GM12878 (cell line): ENCODE data around the gene VAC14. TPM values are rescaled to one million over a fixed set of nuclear protein-coding genes. Genes with fewer than 3 reads are reported as not detected.

Experiments
- ATAC-seq: fragments of 200-7000 bp; cut with Tn5 transposase; 3 replicates; pipeline ENCODE4 v1.9.1; 2020; ENCODE audit warnings: mild to moderate bottlenecking, moderate library complexity
- BruUV-seq: library from RNA; stranded (reverse); fragments of 400-500 nt; replicated peaks from 2 replicates; lab custom pipeline; 2021; lab: Mats Ljungman, UMichigan
- CTCF ChIA-PET: fragments of 300-600 bp; sonication (Branson Sonifier 250); formaldehyde crosslinking; extraction: SDS; loops from one replicate; lab custom pipeline; 2021; ENCODE audit warnings: inconsistent platforms; lab: Yijun Ruan, JAX
- POLR2A ChIA-PET: fragments of 350-600 bp; formaldehyde crosslinking; extraction: SDS; loops from one replicate; lab custom pipeline; 2021; ENCODE audit warnings: inconsistent platforms; lab: Charles Lee
- RAD21 ChIA-PET: fragments of 300-600 bp; sonication (Branson Sonifier 250); formaldehyde crosslinking; loops from one replicate; lab custom pipeline; 2023; ENCODE audit warnings: antibody characterized with exemption; ENCODE audit not compliant: unreplicated experiment; lab: Charles Lee
- SMC1A ChIA-PET: fragments of 300-600 bp; sonication (Branson Sonifier 250); formaldehyde crosslinking; loops from one replicate; lab custom pipeline; 2023; ENCODE audit not compliant: unreplicated experiment, uncharacterized antibody; lab: Charles Lee
- DNase-seq: peaks from one replicate; pipeline ENCODE4 v3.0.0-alpha.2; 2011; ENCODE audit warnings: low read depth, low spot score
- FAIRE-seq: peaks from 3 replicates; lab custom pipeline; 2011; peaks lifted over from hg19 to GRCh38; lab: Jason Lieb, UNC
- H2AFZ ChIP-seq: 2 replicates; pipeline ENCODE4 v1.6.0; 2011; ENCODE audit warnings: low read depth, low read length, control low read depth; ENCODE audit not compliant: control insufficient read depth
- H3K27ac ChIP-seq: 2 replicates; pipeline ENCODE4 v1.5.1; 2011; ENCODE audit warnings: control low read depth; ENCODE audit not compliant: control insufficient read depth, insufficient read depth
- H3K27me3 ChIP-seq, 2 experiments: replicated peaks in 1 of 2; 2 replicates each; pipeline versions ENCODE4 v1.6.0 to v1.6.1; 2011; ENCODE audit warnings: low read length in 1 of 2; ENCODE audit not compliant: control insufficient read depth in 2 of 2, insufficient read depth in 2 of 2
- H3K36me3 ChIP-seq, 2 experiments: 2 replicates each; pipeline ENCODE4 v1.5.1; 2011; ENCODE audit warnings: low read length in 1 of 2; ENCODE audit not compliant: control insufficient read depth in 2 of 2, insufficient read depth in 2 of 2
- H3K4me1 ChIP-seq: 2 replicates; pipeline ENCODE4 v1.6.1; 2011; ENCODE audit warnings: mild to moderate bottlenecking, low read length, moderate library complexity, mixed read lengths; ENCODE audit not compliant: control insufficient read depth, insufficient read depth
- H3K4me2 ChIP-seq: 2 replicates; pipeline ENCODE4 v1.6.0; 2011; ENCODE audit warnings: control low read depth; ENCODE audit not compliant: control insufficient read depth, insufficient read depth
- H3K4me3 ChIP-seq: fragments of 200-600 bp; sonication (generic); 2 replicates; pipeline ENCODE4 v1.5.1; 2016
- H3K79me2 ChIP-seq: 2 replicates; pipeline ENCODE4 v1.6.0; 2011; ENCODE audit warnings: low read length; ENCODE audit not compliant: control insufficient read depth, insufficient read depth
- H3K9ac ChIP-seq: 2 replicates; pipeline ENCODE4 v1.8.0; 2011; ENCODE audit warnings: low read length, control low read depth, mixed read lengths; ENCODE audit not compliant: control insufficient read depth, insufficient read depth
- H3K9me3 ChIP-seq: replicated peaks from 3 replicates; pipeline ENCODE4 v1.5.1; 2011; ENCODE audit warnings: mild to moderate bottlenecking, low read length; ENCODE audit not compliant: control insufficient read depth, insufficient read depth
- H4K20me1 ChIP-seq: 2 replicates; pipeline ENCODE4 v1.6.0; 2011; ENCODE audit not compliant: control insufficient read depth, insufficient read depth
- ESRRA ChIP-seq: IDR thresholded peaks from 2 replicates; pipeline ENCODE4 v1.6.1; 2012; ENCODE audit warnings: mild to moderate bottlenecking, low read length, improper control_type of control experiment
- FOXM1 ChIP-seq: IDR thresholded peaks from 2 replicates; pipeline ENCODE4 v1.6.1; 2012; ENCODE audit warnings: low read depth, mild to moderate bottlenecking, inconsistent platforms, low read length, moderate library complexity
- HDGF ChIP-seq: fragments of 450-650 bp; IDR thresholded peaks from 2 replicates; pipeline ENCODE4 v1.6.1; 2016; ENCODE audit warnings: antibody characterized with exemption
- MYC ChIP-seq: IDR thresholded peaks from 2 replicates; pipeline ENCODE4 v1.6.1; 2011; ENCODE audit warnings: mild to moderate bottlenecking, low read length, moderate library complexity, inconsistent platforms; ENCODE audit not compliant: insufficient read depth, insufficient replicate concordance, insufficient read length, severe bottlenecking
- SIX5 ChIP-seq: IDR thresholded peaks from 2 replicates; pipeline ENCODE4 v1.6.1; 2011; ENCODE audit warnings: mild to moderate bottlenecking, low read depth, low read length, moderate library complexity; ENCODE audit not compliant: severe bottlenecking
- SMAD1 ChIP-seq: fragments of 450-650 bp; IDR thresholded peaks from 2 replicates; pipeline ENCODE4 v1.6.1; 2018; ENCODE audit warnings: mild to moderate bottlenecking, low read depth; ENCODE audit not compliant: partially characterized antibody
- SMAD5 ChIP-seq: IDR thresholded peaks from 2 replicates; pipeline ENCODE4 v1.6.1; 2016; ENCODE audit warnings: antibody characterized with exemption, low read depth
- YY1 ChIP-seq: IDR thresholded peaks from 2 replicates; pipeline ENCODE4 v1.6.1; 2011; ENCODE audit warnings: low read depth, mild to moderate bottlenecking, low read length
- WGBS: methylation state at CpG from one replicate; pipeline ENCODE4 v1.1.6; 2016; ENCODE audit warnings: low lambda C conversion rate; ENCODE audit not compliant: insufficient replicate concordance, insufficient coverage; ENCODE audit errors: missing lambda C conversion rate; 5-methylcytosine and 5-hydroxymethylcytosine counted together
- in situ Hi-C: fragments of 300-500 bp; cut with MboI; formaldehyde crosslinking; loops from 9 replicates; pipeline ENCODE4 v1.14.3; 2018; ENCODE audit warnings: mixed read lengths
- intact Hi-C: fragments of 100-400 bp; cut with micrococcal nuclease; formaldehyde crosslinking; loops from one replicate; pipeline ENCODE4 v1.14.2; 2022; ENCODE audit not compliant: unreplicated experiment
- polyA plus RNA-seq, 11 experiments: library from polyadenylated mRNA; depleted of rRNA in 4 of 11; unstranded in 6 of 11; stranded (reverse) in 5 of 11; fragments of >200 nt; fragmentation: Nextera tagmentation in 4 of 11; fragmentation: Illumina TruSeq in 1 of 11; extraction: Ambion mirVana in 4 of 11; extraction: Trizol in 1 of 11; gene quantifications; 1 replicate in 1 of 11; 2 replicates in 10 of 11; pipeline versions ENCODE4 v1.2.1 to v1.2.3, GENCODE V29; 2011 to 2016; ENCODE audit warnings: inconsistent platforms in 2 of 11, missing spikeins in 2 of 11, low read depth in 1 of 11
- total RNA-seq, 4 experiments: library from RNA; depleted of rRNA in 3 of 4; stranded (reverse); fragments of >200 nt in 3 of 4; fragmentation: Illumina TruSeq in 1 of 4; extraction: Trizol in 1 of 4; gene quantifications; 2 replicates each; pipeline versions ENCODE4 v1.2.1 to v1.2.3, GENCODE V29; 2013 to 2021
- TF ChIP-seq, protein P1 (sequence below): fragments of 150-350 bp; IDR thresholded peaks from 2 replicates; pipeline ENCODE4 v1.6.1; 2016; ENCODE audit warnings: low read depth, low read length

VAC14 gene
- total and polyA plus RNA-seq, 10 of the 15 experiments (the other 5 are each of a cell fraction or from before 2014, with no cell fraction given) = 1.3 to 45.5 (median 25.5) TPM

DNA sequence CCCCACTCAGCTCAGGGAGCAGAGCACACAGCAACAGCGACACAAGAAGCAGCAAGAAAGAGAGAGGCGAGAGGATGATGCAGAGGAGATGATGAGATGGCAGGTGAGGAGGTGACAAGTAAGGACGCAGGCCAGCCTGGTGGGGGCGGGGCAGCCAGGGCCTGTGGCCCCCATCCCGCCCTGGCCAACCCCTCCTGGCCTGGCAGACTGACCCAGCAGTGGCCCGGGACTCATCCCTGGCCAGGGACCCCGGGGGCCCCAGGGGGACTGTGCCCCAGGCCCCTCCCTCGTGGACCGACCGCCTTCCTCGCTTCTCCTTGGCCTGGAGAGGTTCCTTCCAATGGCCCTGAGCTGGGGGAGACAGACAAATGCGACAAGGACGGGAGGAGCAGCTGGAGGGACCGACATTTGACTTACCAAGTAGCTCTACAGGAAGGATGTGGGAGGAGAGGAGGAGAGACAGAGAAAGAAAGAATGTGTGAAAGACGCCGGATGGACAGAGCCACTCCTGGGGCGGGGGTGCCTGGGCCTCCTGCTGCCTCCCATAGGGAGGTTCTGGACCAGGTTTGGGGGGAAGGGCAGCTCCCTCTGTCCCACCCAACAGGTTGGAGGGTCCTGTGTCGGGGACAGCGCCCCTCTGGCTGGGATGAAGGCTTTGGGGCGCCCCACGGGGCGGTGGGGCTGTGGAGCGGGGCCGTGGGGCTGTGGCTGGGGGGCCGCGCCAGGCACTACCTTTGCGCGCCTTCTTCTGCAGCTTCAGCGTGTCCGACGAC, 121.9 kb downstream of the VAC14 start:
- in situ Hi-C loops = no loop called here
- DNase-seq (no peak), ATAC-seq (no peak)
- no peaks in the 10 kb centered on the region for H3K9me3 ChIP-seq
- H3K4me1 ChIP-seq = no peaks in the 10 kb centered on the region
- RAD21 ChIA-PET = no interaction called here
- SMC1A ChIA-PET = interaction anchor here (0.9 to 1.0 kb wide), 2 partner anchors 91 to 94 kb away, joined by 3 read pairs; no protein-coding TSS in a partner anchor
- 53% methylated on average over 20 of the region's 31 CpGs for whole genome bisulfite sequencing
- BruUV-seq = no TSS peak
- H4K20me1 ChIP-seq = no peaks in the 10 kb centered on the region
- H3K27me3 ChIP-seq = no peaks in the 10 kb centered on the region
- H3K36me3 ChIP-seq = no peaks in the 10 kb centered on the region
- no peak for TF ChIP-seq ESRRA
- TF ChIP-seq, all 136 proteins: peak for 0
- CTCF ChIA-PET = interaction anchor here (1.3 to 2.1 kb wide), 2 partner anchors 91 to 92 kb away, joined by 3 to 5 read pairs; no protein-coding TSS in a partner anchor
- Histone ChIP-seq H3K9ac (no peak overlapping the region), H3K4me3 (no peak overlapping the region), H2AFZ (no peak overlapping the region), H3K79me2 (no peaks in the 10 kb centered on the region), H3K27ac (no peak overlapping the region), H3K4me2 (no peak overlapping the region)
- POLR2A ChIA-PET = no interaction called here
- intact Hi-C loops = no loop called here
- FAIRE-seq = no peak

DNA sequence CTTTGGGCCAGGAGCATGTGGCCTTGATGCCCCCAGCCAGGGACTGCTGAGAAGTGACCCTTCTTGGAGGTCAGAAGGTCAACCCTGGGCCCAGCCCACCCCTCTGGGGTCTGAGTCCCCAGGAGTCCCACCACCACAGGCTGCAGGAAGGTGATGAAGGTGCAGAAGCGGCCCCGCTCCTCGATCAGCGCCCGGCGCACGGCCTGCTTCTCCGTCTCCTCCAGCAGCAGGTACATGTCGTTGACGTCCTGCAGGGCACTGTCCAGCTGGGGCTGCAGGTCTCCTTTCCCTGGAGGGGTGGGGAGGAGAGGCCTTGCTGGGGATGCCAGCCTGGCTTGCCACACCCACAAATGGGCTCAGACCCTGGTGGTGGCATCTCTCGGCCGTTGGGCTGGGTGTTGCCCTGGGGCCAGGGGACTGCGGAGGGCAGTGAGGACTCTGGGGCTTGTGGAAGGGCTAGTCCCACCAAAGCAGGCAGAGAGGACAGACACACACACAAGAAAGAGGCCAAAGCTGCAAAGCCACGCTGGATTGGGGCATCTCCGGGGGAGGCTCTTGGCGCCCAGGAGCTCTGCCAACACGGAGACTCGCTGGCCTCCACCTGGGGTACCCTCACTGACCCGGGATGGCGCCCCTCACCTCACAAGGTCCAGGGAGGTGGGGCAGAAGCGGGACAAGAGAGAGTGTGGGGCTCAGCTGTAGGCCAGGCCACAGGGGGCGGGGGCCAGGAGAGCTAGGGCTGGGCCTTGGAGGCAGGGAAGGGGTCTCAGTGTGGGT, 122.6 kb downstream of the VAC14 start:
- Histone ChIP-seq H3K4me2 (no peak overlapping the region), H3K9ac (no peak overlapping the region), H3K36me3 (no peaks in the 10 kb centered on the region), H2AFZ (no peak overlapping the region), H4K20me1 (no peaks in the 10 kb centered on the region), H3K27me3 (no peaks in the 10 kb centered on the region), H3K79me2 (no peaks in the 10 kb centered on the region), H3K4me1 (no peaks in the 10 kb centered on the region), H3K27ac (no peak overlapping the region), H3K4me3 (no peak overlapping the region), H3K9me3 (no peaks in the 10 kb centered on the region)
- POLR2A ChIA-PET = no interaction called here
- intact Hi-C loops (no loop called here), in situ Hi-C loops (no loop called here)
- no peak for ATAC-seq
- SMC1A ChIA-PET = interaction anchor here (0.9 to 1.0 kb wide), 2 partner anchors 92 to 94 kb away, joined by 3 read pairs; no protein-coding TSS in a partner anchor
- RAD21 ChIA-PET = no interaction called here
- BruUV-seq = no TSS peak
- CTCF ChIA-PET = interaction anchor here (0.5 to 2.1 kb wide), 3 partner anchors 92 to 1823 kb away, joined by 3 to 5 read pairs (median 3); no protein-coding TSS in a partner anchor
- no peak for DNase-seq
- no peak for FAIRE-seq
- 64% methylated on average over 22 of the region's 22 CpGs for WGBS
- TF ChIP-seq, protein P1, sequence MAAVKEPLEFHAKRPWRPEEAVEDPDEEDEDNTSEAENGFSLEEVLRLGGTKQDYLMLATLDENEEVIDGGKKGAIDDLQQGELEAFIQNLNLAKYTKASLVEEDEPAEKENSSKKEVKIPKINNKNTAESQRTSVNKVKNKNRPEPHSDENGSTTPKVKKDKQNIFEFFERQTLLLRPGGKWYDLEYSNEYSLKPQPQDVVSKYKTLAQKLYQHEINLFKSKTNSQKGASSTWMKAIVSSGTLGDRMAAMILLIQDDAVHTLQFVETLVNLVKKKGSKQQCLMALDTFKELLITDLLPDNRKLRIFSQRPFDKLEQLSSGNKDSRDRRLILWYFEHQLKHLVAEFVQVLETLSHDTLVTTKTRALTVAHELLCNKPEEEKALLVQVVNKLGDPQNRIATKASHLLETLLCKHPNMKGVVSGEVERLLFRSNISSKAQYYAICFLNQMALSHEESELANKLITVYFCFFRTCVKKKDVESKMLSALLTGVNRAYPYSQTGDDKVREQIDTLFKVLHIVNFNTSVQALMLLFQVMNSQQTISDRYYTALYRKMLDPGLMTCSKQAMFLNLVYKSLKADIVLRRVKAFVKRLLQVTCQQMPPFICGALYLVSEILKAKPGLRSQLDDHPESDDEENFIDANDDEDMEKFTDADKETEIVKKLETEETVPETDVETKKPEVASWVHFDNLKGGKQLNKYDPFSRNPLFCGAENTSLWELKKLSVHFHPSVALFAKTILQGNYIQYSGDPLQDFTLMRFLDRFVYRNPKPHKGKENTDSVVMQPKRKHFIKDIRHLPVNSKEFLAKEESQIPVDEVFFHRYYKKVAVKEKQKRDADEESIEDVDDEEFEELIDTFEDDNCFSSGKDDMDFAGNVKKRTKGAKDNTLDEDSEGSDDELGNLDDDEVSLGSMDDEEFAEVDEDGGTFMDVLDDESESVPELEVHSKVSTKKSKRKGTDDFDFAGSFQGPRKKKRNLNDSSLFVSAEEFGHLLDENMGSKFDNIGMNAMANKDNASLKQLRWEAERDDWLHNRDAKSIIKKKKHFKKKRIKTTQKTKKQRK = no peak
- no peak for TF ChIP-seq YY1
- TF ChIP-seq SMAD1 = no peak
- no peak for TF ChIP-seq SIX5
- no peak for TF ChIP-seq SMAD5
- no peak for TF ChIP-seq MYC
- TF ChIP-seq HDGF = no peak
- no peak for TF ChIP-seq FOXM1
